ENCODE results near the gene BST2.
"Not testable (repeated sequence)": the region's sequence is repeated elsewhere in the genome, so short reads cannot be mapped to it uniquely, and the experiment has no call there.

BST2 gene

DNA sequence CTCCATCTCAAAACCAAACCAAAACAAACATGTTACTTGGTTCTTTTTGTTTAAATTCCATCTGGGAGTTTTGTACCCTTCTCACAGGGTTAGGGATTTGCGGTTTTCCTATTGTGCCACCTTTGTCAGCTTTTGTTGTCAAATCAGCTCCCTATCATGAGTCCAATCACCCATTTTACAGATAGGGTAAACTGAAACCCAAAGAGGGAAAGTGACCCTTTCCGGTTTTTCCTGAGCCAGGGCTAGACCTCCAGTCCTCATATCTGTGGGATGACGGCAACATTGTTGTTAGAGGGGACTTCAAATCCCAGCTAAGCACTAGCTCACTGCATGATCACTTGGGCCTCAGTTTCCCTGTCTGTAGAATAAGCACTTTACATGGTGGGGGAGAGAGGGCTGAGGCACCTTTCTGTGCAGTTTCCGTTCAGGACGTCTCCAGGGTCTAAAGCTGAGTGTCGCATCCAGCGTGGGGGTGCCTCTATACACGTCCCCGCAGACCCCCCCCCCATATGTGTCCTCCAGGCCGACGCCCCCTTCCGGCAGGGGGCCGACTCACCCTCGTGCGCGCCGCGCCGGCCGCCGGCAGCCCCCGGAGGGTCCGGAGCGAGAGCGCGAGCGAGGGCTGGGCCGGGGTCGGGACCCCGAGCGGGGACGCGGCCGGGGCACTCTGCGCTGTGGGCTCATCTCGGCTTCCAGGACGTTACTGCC, 15.3 kb downstream of the BST2 start:
- DNase-seq (ENCODE audit: low read depth), result no peak

DNA sequence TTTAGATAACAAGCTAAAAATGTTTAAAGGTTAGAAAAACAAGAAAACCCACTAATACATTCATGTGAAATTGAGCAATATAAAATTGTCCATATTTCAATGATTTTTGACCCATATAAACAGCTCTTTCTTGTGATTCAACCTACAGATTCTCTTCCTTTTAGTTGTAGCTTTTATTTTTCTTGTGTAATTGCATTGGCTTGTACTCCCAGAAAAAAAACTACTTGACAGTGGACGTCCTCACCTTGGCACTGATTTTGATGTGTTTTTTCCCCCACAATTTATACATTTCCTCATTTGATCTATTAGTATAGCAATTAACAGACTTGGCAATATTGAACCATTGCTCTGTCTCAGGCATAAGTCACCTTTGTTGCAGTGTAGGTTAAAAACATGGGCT, 16.1 kb downstream of the BST2 start:
- no peak for DNase-seq (ENCODE audit: low read depth)

DNA sequence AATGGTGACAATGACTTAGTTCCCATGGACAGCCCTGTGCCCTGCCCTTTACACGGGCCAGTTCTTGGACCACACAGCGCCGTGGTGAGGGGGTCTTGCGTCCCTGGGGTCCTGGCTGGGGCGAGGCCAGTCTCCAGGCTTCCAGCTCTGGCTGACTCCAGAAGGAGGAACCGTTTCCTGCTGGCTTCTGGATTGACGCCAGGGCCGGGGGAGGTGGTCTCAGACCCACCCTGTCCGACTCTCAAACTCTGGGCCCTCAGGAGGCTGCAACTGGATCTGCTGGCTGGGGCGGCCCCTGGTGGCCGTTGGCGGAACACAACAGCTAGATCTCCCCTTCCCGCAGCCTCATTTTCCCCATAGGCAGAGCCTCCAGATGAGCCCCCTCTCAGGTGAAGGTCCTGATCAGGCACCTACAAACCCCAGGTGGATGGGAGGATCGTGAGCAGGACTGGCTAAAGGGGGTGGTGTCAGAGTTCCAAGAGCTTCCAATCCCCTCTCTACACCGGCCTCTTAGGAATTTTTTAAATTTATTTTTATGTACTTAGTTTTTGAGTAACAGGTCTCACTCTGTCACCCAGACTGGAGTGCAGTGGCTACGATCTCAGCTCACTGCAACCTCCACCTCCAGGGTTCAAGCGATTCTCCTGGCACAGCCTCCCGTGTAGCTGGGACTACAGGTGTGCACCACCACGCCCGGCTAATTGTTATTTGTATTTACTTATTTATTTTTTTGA, 19.4 kb downstream of the BST2 start:
- DNase-seq (ENCODE audit: low read depth), result peak; percentile 58

DNA sequence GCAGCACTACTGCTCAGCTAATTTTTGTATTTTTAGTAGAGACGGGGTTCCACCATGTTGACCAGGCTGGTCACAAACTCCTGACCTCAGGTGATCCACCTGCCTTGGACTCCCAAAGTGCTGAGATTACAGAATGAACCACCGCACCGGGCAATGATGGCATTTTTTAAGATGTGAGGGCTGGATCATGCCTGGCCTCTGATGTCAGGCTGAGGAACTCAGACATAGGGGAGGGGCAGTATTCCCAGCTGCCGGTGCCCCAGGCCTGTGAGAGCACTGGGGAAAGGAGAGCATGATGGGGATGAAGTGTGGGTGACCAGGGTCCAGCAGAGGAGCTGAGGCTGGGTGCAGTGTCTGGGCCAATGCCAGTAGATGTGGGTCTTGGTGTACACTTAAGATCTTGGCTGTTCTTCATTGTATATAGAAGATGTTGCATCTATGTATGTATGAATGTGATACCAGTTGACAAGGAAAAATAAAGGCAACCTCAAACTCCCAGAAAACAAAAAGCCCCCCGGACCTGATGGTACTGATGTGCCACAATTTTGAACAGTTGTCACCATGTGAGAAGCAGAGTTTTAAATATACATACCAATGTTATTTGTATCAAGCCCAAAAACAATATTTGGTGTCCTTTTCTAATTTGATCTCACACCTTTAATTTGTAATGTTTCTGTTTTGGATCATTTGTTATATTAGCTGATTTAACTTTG, 24.8 kb downstream of the BST2 start:
- no peak for DNase-seq (ENCODE audit: low read depth)

DNA sequence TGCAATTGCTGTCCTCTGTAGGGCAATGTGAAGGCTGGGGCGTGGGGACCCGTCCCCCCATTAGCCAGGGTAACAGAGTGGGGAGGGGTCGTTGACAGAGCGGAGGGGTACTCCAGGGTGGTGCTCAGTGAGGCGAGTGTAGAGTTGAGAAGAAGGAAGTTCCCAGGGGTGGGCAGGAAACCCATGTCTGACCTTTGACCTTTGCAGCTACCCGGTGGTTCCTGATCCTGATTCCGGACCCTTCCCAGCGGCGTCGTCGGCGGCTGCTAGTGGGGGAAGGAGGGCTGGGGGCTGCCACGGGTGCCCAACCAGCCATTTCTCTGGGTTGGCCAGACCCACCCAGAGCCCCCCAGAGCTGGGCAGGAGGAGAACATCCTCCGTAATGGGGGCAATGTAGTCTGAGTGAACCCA, 26.2 kb downstream of the BST2 start:
- no peak for DNase-seq (ENCODE audit: low read depth)

DNA sequence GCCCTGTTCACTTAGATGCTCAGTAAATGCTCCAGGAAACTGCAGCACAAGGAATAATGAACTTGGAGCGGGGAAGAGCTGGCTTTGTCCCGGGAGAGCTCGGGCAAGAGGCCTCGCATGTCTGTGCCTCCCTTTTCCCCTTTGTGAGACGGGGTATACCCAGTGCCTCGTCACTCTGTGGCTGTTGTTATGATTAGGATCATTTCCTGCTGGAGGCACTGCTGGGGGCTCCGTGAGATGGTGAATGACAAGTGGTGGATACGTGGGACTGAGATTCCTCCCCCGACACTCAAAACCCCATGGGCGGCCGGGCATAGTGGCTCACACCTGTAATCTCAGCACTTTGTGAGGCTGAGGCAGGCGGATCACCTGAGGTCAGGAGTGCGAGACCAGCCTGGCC, 27.2 kb downstream of the BST2 start:
- no peak for DNase-seq (ENCODE audit: low read depth)

DNA sequence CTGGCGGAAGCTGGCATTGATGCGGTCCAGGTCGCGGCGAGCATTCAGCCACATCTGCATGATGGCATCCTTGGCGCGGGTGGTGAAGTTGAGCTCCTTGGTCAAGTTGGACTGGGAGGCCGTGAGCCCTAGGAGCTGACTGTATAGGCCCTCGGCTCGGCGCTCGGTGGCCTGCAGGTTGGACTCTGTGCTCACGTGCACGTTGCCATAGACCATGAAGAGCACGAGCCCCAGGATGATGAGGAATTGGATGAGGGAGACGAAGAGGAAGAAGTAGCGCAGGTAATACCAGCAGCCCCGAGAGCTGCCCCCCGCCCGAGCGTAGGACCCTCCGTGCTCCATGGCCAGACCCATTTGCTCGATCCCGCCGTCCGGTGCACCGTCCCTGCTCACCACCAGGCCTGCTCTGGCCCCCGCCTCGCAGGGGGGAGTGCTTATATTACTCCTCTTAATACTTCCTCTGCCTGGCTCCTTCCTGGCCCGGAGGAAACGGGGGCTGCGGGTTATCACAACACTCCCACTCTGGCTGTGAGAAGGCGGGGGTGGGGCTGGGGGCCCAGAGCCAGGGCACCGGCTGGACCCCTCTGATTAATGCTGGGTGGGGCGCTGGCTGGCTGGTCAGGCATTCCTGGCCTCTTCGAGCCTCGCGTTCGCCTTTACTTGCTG, 28.4 kb downstream of the BST2 start, which contains the start of gene PLVAP:
PLVAP (minus strand) TSS at position 408 of the 666 bp plus-strand sequence; CDS start at position 354, 54 bp downstream.
- DNase-seq (ENCODE audit: low read depth), result no peak

DNA sequence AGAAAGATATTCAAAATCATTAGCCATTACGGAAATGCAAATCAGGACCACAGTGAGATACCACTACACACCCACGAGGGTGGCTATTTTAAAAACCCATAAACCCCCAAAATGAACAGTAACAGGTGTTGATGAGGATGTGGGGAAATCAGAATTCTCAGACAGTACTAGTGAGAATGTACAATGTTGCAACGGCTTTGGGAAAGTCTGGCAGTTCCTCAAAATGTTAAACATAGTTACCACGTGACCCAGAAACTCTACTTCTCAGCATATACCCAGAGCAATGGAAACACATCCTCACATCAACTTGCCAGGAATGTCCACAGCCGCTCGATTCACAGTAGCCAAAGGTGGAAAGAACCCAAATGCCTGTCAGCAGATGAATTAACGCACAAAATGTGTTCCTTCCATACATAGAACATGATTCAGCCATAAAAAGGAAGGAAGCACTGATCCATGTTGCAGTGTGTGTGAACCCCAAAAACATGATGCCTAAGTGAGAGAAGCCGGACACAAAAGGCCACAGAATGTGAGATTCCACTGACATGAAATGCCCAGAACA, 35.3 kb downstream of the BST2 start:
- DNase-seq (ENCODE audit: low read depth), result no peak

DNA sequence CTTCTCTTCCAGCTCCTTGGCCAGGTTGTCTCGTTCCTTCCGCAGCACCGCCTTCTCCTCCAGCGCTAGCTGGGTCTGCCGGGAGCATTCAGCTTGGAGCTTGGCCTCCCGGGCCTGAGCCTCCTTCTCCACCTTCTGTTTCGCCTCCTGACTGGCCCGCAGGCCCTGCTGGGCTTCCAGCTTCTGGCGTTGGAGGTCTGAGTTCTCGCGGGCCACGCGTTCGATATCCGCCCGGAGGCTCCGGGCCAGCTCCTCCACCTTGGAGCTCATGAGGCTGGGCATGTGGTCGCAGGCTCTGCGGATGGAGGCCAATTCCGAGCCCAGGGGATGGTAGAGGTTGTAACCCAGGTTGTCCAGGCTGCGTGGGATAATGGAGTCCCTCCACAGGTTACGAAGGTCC, 40.1 kb downstream of the BST2 start:
- no peak for DNase-seq (ENCODE audit: low read depth)

DNA sequence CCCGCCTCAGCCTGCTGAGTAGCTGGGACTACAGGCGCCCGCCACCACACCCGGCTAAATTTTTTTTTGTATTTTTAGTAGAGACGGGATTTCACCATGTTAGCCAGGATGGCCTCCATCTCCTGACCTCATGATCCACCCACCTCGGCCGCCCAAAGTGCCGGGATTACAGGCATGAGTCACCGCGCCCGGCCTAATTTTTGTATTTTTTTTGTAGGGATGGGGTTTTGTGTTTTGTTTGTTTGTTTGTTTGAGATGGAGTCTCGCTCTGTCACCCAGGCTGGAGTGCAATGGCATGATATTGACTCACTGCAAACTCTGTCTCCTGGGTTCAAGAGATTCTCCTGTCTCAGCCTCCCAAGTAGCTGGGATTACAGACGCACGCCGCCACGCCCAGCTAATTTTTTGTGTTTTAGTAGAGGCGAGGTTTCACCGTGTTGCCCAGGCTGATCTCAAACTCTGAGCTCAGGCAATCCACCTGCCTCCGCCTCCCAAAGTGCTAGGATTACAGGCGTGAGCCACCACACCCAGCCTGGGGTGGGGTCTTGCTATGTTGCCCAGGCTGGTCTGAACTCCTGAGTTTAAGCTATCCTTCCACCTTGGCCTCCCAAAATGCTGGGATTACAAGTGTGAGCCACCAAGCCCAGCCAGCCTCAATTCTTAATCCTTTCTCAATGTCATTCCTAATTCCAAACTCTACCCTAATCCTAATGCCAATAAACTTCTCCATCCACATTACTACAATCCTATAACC, 41.4 kb downstream of the BST2 start:
- DNase-seq (ENCODE audit: low read depth), result not testable (repeated sequence)

DNA sequence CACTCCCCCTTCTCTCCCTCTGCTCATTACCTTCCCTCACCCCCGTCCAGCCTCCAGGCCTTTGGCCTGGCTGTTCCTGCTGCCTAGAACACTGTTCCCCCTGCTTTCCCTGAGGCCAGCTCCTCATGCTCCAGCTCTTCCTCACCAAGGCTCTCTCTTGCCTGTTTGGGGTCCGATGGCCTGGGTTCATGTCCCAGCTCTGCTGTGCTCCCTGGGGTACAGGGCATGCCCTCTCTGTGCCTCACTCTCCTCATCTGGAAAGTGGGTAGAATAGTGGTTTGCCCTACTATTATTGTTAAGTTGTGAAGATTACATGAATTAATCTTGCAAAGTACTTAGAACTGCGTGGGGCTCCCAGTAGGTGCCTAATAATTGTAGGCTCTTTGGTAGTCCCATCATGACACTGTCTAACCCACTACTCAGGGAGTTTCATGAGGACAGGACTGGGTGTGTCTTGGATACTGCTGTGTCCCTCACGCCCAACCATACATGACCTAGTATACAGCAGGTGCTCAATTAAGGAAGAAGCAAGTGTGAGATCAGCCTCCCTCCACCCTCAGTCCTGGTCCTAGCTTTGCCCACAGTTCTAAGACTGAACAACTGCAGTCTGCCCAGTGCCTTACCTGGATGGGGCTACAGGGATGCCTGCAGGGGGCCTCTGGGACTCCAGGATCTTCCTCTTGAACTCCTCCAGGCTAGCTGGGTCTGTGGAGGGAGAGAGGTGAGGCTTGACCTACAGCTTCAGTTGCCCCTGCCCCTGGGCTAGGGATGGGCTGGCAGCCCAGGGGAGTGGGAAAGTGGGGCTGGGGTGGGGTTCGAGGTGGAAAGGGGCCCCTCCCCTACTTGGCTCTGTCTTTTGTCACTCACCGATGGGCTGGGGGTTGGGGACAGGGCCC, 45.3 kb downstream of the BST2 start:
- no peak for DNase-seq (ENCODE audit: low read depth)

DNA sequence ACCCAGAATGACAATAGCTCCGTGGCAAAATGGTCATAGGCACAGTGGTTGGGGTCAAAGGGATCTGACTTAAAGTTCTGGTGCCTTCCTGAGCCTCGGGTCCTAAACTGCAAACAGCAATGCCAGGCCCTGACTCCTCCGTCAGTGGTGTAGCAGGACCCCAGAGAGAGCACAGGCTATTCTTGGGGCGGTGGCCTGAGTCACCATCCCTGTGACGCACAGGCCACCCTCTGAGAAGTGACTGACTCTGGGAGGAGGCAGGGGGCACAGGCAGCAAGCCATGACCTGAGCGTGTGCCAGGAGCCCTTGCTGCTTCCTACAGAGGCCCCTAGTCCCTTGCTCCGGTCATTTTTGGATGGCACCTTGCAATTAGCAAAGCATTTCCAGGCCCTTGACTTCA, 47.0 kb downstream of the BST2 start:
- no peak for DNase-seq (ENCODE audit: low read depth)

DNA sequence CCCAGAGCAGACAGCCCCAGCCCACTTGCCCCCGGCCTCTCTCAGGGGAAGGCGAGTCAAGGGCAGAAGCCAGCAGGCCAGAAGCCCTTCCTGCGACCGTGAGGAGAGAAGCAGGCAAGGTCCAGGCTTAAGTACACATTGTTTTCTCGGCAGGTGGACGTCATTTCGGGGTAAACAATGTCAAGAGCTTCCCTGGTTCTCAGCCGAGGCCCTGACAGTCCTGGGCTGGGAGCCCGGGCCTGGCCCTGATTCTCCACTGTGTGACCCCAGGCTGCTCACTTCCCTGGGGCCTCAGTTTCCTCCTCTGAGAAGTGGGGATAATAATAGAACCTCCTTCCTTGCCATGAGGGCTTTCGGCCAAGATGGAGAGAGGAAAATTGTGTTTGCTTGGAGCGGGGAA, 47.7 kb downstream of the BST2 start:
- no peak for DNase-seq (ENCODE audit: low read depth)

DNA sequence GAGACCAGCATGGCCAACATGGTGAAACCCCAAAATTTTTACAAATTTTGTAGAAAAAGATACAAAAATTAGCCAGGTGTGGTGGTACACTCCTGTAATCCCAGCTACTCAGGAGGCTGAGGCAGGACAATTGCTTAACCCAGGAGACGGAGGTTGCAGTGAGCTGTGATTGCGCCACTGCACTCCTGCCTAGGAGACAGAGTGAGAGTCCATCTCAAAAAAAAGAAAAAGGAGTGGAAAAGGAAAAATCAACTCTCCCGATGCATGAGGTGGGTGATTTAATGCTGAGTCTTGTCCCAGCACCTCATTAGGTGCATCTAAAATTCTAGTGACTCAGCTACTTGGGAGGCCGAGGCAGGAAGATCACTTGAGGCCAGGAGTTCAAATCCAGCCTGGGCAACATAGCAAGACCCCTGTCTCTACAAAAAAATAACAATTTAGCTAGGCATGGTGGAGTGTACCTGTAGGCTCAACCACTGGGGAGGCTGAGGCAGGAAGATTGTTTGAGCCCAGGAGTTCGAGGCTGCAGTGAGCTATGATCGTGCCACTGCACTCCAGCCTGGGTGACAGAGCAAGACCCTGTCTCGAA, 48.3 kb downstream of the BST2 start:
- no peak for DNase-seq (ENCODE audit: low read depth)

DNA sequence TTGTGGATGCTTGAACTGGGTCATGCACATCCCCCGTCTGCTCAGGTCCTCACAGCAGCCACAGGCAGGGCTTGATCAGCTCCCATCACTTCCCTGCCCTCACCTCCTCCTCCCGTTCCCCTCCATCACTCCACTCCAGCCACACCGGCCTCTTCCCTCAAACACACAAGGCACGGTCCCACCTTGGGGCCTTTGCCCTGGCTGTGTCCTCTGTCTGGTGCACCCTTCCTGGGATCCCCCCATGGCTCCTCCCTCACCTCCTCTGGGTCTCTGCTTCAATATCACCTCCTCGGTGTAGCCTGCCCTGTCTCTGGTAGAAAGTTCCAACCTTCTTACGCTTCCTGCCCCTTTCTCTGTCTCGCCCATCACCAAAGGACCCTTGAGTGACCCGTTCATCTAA, 52.0 kb downstream of the BST2 start:
- DNase-seq (ENCODE audit: low read depth), result no peak

All from activated T-cell treated with anti-CD3 and anti-CD28 coated beads for 1 hour (primary cell).